Measurements from ENCODE around the gene CCDC191.

CCDC191 gene

DNA sequence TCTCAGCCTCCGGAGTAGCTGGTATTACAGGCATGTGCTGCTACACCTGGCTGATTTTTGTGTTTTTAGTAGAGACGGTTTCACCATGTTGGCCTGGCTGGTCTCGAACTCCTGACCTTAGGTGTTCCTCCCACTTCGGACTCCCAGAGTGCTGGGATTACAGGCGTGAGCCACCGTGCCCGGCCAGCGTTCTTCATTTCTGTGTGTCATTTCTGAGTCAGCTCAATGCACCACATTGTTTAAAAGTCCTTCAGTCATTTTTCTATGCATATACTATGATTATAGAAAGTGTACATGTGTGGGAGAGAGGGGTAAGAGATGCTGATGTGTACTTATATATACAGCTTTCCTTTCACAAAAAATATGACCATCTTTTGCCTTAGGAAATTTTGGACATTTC, 2.3 kb upstream of the CCDC191 start:
- no peak for DNase-seq

DNA sequence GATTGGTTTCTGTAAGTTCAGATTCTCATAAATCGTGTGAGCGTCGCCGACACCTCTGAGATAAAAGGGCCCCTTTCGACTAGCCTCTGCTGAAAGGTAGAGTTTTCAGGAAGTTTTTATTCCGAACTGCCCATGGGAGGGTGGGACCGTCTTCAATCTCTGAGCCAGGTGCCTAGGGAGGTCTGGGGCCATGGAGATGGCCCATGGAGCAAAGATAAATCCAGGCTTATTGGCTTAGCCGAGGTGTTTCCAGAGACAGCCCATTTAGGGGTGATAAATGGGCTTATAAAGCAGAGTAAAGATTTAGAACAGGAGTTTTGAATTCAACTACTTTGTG, 653 bp upstream of the CCDC191 start:
- DNase-seq = no peak

DNA sequence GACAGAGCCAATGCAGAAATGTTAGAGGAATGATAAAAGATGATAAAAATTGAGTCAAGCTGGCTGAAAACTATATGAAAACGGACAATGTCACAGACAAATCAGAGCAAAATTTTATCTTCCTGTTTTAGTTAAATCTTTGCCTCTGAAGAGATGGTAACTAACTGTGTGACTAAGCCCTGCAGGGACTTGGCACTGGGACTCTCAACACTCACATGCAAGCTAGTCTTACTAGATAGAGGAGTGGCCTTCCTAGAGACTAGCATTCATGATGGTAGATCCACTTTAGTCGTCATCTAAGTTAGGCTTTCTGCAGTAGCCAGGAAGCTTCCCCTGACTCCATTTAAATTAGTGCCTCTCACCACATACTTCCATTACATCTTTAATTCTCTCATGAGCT, 4.1 kb downstream of the CCDC191 start:
- no peak for DNase-seq

DNA sequence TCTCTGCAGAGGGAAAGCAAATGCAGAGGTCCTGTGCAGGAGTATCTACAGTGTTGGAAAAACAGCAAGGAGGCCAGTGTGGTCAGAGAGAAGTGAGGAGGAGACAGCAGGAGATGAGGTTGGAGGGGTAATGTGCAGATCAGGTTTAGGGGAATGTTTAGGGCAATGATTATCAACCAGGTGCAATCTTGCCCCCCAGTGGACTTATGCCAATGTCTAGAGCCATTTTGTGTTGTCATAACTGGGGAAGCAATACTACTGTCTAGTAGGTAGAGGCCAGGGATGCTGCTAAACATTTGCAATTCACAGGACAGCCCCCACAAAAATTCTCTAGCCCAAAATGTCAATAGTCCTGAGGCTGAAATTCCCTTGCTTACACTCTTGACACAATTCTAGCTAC, 13.1 kb downstream of the CCDC191 start:
- no peak for DNase-seq

DNA sequence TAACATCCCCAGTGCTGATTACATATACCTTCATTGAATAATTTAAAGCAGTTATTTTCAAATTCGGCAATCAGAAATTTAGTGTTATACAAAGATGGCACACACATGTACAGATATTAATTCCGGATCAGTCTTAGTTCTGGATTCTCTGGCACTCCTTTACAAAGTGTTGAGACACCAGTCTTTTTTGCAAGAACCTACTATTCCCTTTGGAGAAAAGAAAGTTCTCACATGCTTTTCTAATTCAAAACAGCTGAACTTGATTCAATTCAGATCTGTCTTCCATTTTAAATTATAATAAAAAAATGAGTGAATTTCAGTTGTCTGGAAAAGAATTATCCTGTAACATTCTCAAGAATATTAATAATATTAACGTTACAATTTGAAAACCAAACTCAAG, 20.4 kb downstream of the CCDC191 start:
- no peak for DNase-seq

DNA sequence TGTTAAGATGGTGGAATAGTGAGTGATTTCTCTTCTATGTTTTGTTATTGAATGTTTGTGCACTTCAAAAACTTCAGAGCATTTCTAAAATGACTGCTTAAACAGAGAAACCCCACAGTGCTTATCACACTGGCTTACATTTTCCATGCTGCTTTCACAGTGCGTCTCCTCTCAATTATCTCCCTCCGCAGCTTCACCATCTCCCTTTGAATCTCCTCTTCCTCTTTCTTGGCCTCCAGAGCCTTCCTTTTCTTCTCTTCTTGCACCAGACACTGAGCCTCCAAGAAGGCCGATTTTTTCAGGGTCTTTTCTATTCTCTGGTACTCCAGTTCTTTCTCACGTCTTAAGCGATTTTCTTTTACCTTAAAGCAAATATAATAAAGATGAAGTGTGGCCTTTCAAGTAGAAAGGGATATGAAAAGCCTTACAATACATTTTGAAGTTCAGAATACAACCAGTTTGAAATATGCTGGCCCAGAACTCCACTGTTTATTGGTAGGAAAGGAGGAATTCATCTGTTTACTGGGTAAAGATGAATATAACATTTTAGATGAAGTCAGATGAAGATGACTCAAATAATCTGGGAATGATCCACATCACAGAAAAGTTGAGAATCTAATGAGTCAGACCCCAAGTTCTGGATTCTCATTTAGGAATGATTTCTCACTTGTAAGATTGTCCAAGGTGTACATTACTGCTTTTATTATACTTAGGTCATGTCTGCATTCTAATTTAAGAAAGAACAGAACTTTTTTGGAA, 21.4 kb downstream of the CCDC191 start:
- no peak for DNase-seq

DNA sequence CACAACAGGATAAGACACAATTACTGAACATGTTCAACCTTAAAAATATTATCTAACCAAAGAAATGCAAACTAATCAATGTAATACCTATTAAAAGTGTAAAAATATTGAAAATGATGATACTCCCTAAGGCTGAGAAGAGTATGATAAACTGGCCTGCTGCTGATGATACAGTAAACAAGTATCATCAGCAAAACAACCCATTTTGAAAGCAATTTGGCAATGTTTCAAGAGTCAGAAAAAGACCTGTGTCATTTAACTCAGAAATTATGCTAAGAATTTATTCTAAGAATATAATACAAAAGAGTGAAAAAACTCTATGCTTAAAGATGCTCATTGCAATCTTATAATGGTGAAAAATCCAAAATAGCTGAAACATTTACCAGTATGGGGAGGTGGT, 22.1 kb downstream of the CCDC191 start:
- no peak for DNase-seq

GRCh38 chr3:114033721-114034120, 22.6 kb downstream of the CCDC191 start:
- no peak for DNase-seq

DNA sequence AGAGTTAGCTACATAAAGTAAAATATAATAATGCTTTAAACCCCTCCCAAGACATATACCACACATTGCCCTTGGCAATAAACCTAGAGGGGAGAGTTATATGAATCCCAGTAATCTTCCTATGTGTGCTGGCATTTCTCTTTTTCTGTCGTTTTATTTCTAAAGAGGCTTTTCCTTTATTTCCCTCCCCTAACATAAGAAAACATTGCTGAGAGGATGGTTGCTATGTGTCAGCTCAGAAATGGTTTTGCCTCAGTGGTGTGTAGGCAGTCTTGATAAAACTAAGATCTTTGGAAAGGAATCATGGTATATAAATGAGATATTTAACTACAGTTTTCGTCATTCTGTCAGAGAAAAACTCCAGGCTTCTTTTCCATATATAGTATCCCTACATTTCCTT, 30.0 kb downstream of the CCDC191 start:
- DNase-seq = no peak

DNA sequence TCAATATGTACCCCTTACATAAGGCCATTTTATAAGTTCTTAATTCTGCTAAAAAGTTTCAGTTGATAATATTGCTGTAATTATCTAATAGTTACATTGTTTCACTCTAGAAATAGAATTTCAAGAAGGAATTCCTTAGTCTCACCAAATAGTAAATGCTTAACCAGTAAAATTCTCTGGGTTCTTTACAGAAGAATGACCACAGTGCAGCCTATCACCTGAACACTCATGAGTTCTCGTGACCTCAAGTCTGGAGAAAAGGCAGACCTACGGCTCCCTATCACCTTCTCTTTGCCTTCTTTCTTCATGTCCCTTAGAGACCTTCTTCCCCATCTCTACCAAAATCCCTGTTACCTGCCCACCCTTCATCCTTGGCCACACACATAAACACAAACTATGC, 30.9 kb downstream of the CCDC191 start:
- DNase-seq = no peak

DNA sequence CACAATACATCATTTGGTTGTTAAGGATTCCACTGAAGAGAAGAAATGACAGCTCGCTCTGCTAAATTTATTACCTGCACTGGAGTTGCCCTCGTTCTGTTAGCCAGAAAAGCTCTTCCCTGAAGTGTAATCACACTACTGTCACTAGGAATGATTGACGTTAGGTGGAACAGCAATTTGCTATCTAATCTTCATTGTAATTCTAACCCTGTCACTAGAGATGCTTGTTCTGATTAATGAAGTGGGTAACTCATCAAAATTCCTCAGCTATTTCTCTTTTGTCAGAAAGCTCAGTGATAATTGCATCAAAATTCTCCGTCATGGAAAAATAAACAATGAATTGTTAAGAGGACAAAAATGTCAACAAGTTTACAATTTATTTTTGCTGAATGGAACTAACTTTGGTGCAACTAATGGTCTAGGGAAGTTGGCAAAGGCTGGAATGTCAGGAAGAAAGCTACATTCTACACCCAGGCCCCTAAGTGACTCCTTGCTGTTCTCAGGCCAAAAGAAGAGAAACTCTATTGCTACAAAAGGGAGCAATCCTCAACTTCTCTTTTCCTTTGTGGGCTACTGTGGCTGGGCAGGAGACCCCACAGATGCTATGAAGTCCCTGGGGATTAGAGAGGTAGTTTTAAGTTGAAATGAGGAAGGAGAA, 34.1 kb downstream of the CCDC191 start:
- no peak for DNase-seq

DNA sequence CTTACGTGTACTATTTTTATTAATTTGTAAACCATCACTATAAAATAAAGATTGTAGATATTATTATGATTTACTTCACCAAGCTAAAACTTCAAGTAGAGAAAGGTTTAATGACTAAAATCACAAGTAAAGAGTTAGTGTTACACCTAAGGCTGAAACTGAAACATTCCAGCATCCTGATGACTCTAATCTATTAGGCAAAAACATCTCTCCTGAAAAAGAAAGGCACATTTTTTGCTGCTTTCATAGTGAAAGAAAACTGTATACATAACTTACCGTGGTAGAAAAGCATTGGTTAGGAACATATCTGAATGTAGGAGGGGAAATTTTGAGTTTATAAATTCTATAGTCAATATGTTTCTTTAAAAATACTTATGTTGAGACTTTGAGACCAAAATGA, 35.4 kb downstream of the CCDC191 start:
- DNase-seq = no peak

- DNase-seq = no peak
These were observed 36.8 kb downstream of the CCDC191 start for GRCh38 chr3:114019486-114019885.

- no peak for DNase-seq
These were observed 42.1 kb downstream of the CCDC191 start for GRCh38 chr3:114014211-114014610.

GRCh38 chr3:114011059-114011797, 45.1 kb downstream of the CCDC191 start:
- DNase-seq = no peak

- no peak for DNase-seq
These were observed 50.8 kb downstream of the CCDC191 start for GRCh38 chr3:114005481-114005880.

DNA sequence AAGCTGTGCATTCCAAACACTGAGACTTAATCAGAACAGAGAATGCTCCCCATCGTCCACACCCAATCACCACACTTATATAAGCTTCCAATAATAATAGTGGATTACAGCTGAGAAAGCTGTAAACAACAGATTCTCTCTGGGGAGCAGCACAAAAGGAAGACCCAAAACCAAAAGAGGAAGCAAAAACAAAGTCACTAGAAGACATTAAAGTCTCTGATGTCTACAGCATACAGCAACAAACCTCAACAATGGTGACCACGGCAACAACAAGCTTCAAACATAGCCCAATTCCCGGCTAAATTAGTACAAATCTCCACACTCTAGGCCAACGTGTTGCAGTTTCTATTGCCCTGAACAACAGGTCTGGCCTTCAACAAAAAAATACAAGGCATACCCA, 70.8 kb downstream of the CCDC191 start:
- DNase-seq = no peak

DNA sequence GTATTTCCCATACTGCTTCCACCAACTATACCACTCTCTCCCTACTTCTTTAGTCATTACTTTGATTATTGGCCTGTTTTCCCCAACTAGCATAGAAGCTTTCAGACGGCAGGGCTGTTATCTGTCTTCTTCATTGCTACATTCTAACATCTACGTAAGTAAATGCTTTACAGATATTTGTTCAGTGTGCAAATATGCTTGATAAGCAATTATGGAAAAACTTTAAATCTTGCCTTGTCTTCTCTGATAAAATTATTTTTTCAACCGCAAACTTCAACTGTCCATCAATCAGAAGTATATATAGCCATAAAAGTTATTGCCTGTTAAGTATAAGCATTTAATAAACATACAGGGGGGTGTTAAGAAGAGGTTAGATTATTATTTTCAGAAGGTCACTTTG, 72.8 kb downstream of the CCDC191 start:
- DNase-seq = no peak

DNA sequence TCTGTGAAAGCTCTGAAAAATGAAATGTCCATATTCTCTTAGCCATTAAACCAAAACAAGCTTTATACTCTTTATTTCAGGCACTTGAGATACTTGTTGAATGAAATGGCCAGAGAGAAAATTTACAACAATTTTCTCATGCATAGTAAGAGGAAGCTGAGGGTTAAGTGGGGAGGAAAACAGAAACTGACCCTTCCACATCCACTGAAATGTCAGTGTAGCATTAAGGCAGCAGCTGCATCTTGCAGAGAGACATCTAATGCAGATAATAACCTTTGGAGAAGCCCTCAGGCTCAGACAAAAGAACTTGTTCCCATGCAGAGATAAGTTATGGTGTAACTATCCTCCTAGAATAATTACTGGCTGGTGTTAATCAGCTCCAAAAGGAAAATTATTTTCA, 74.5 kb downstream of the CCDC191 start:
- DNase-seq = no peak

DNA sequence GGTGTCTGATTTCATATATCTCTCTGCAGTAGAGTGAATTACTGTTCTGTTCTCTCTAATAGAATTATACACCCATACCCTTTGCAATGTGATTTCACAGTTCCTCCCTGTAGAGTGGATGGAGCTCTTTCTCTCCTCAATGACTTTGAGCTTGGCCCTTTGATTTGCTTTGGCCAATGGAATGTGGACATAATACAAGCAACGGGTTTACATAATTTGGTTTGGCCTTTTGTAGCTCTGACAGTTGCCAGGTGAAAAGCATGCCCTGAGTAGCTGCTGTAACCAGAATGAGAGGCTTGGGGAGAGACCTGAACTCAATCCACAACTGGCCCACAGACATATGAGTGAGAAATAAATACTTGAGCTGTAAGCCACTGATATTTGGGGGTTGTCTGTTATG, 76.4 kb downstream of the CCDC191 start:
- DNase-seq = no peak

GRCh38 chr3:113977822-113978221, 78.5 kb downstream of the CCDC191 start:
- no peak for DNase-seq

DNA sequence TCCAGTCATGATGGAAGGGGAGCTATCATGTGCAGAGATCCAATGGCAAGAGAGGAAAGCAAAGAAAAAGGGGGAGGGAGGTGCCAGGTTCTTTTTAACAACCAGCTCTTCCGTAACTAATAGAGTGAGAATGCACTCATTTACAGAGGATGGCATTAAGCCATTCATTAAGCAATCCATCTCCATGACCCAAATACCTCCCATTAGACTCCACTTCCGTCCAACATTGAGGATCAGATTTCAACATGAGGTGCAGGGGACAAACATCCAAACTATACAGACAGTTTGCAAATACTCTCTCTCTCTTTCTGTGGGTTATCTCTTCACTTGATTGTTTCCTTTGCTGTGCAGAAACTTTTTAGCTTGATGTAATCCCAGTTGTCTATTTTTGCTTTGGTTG, 87.3 kb downstream of the CCDC191 start:
- DNase-seq = no peak

GRCh38 chr3:113966172-113966571, 90.2 kb downstream of the CCDC191 start:
- DNase-seq = no peak

DNA sequence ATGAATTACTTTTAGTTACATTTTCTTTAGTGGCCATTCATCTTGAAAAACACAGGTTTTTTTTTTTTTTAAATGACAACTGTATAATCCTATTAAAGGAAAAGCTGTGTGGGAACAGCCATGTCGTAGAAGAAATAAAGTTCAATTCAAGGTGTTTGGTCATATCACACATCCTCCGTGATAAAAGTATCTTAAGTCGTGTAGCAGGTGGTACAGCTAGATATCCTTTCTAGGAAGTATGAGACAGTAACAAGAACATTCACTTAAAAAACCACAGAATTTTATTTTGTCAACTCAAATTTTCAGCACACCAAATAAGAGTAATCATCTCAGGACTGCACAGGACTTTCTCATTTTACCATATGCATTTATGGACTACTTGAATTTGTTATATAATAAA, 92.4 kb downstream of the CCDC191 start:
- DNase-seq = no peak

Data from NCI-H1092 (cell line).